Adipose tissue (tissue), 3 donors: ENCODE measurements around the gene HCST. TPM values are rescaled to one million over a fixed set of nuclear protein-coding genes. Genes with fewer than 3 reads are reported as not detected.
"Not testable (repeated sequence)": the region's sequence is repeated elsewhere in the genome, so short reads cannot be mapped to it uniquely, and the experiment has no call there.

Source experiments
- H3K27ac ChIP-seq: one replicate; pipeline ENCODE4 v1.5.1; 2013; ENCODE audit warnings: low read depth, low read length
- WGBS, 3 donors: extraction: QIAGEN DNeasy Blood & Tissue Kit; methylation state at CpG; one replicate each; pipeline ENCODE4 v1.1.7; 2013; 5-methylcytosine and 5-hydroxymethylcytosine counted together
- polyA plus RNA-seq, 3 donors: library from polyadenylated mRNA; stranded (reverse); fragments of 200-250 nt; gene quantifications; one replicate each; pipeline ENCODE4 v1.2.3, GENCODE V29; 2013
- donor health status: healthy with polysubstance abuse.
- donor health status: Bipolar disorder and iron deficiency.
- donor health status: healthy.

The HCST gene
- polyA plus RNA-seq, 3 donors: 4.1 to 21.1 (median 6.6) TPM

DNA sequence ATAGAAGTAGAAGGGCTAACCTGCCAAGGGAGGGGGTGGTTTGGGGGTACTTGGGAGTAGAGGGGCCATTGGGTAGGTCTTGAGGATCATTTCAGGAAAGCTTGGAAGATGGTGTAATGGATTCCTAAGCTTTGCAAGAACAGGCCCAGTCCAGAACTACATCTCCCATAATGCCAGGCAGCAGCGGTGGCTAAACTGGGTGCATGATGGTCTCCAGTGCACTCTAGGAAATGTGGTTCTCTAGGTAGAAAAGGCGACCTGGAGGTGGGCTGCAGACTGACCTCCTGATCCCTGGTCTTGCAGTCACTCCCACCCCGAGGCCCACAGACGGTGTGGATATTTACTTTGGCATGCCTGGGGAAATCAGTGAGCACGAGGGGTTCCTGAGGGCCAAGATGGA, 30.1 kb upstream of the HCST start:
- WGBS, 3 donors: 87 to 89% (median 87%) methylated on average over 5 of the region's 5 CpGs

GRCh38 chr19:35874392-35874930, 27.9 kb upstream of the HCST start:
- H3K27ac ChIP-seq: no peak overlapping the region
- WGBS, 3 donors: 94 to 95% (median 95%) methylated on average over 27 to 32 of the region's 32 CpGs

More for the DNA sequence above, 30.1 kb upstream of the HCST start:
- H3K27ac ChIP-seq: no peak overlapping the region

GRCh38 chr19:35879068-35879467, 23.3 kb upstream of the HCST start:
- H3K27ac ChIP-seq: no peak overlapping the region
- 55 to 63% (median 63%) methylated on average over 22 to 23 of the region's 23 CpGs for WGBS, 3 donors

DNA sequence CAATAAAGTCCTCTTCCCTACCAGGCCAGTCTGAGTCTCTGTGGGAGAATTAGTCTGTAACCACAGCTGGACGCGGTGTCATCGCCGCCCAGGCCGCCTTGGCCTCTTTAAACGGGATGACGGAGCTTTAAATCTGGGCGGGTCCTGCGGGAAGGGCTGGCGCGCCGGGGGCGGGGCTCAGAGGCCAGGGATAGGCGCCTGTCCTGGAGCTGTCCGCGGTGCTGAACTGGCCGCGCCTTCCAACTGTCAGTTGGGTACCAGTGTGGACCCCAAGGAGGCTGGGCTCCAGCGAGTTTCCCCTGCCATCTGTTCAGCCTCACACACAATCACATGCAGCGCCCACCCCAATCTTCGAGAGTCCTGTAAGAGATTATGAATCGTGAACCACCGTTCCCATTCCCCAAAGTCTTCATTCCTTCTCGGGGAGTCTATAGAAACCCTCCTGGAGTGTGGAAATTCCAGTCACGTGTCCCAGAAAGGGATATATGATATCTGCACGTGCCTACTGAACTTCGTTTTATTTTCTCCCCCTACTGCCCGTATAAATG, 22.5 kb upstream of the HCST start:
- no peak overlapping the region for H3K27ac ChIP-seq
- WGBS, 3 donors: 3% methylated on average over 28 of the region's 28 CpGs

GRCh38 chr19:35882114-35882832, 20.1 kb upstream of the HCST start:
- WGBS, 3 donors: 22 to 30% (median 23%) methylated on average over 8 of the region's 8 CpGs

DNA sequence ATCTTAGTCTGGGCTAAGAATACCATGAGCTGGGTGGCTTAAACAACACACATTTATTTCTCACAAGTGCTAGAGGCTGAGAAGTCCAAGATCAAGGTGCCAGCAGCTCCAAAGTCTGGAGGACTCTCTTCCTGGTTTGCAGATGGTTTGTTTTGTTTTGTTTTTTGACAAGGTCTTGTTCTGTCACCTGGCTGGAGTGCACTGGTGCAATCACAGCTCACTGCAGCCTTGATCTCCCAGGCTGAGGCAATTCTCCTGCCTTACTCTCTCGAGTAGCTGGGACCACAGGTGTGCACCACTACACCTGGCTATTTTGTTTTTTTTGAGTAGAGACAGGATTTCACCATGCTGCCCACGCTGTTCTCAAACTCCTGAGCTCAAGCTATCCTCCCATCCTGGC, 18.4 kb upstream of the HCST start:
- WGBS, 3 donors: 46 to 70% (median 67%) methylated on average over 2 of the region's 2 CpGs

More at GRCh38 chr19:35882114-35882832, 20.1 kb upstream of the HCST start:
- H3K27ac ChIP-seq: no peak overlapping the region

DNA sequence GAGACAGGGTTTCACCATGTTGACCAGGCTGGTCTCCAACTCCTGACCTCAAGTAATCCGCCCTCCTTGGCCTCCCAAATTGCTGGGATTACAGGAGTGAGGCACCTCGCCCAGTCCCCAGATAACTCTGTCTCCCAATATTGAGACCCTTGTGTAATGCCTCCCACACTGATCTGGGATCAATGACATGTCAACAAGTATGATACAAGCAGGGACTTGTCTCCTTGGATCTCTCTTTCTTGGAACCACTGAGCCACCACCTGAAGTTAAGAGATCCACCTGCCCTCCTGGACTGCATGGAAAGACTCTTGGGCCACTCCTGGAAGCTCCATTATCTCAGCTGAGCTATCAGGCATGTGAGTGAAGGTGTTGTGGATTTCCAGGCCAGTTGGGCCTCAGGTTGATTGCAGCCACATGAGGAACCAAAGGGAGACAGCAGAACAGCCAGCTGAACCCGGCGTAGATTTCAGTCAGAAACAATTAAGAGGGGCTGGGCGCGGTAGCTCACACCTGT, 17.0 kb upstream of the HCST start:
- H3K27ac ChIP-seq: no peak overlapping the region
- 88 to 95% (median 94%) methylated on average over 6 of the region's 6 CpGs for WGBS, 3 donors

More for the DNA sequence above, 18.4 kb upstream of the HCST start:
- H3K27ac ChIP-seq: no peak overlapping the region

DNA sequence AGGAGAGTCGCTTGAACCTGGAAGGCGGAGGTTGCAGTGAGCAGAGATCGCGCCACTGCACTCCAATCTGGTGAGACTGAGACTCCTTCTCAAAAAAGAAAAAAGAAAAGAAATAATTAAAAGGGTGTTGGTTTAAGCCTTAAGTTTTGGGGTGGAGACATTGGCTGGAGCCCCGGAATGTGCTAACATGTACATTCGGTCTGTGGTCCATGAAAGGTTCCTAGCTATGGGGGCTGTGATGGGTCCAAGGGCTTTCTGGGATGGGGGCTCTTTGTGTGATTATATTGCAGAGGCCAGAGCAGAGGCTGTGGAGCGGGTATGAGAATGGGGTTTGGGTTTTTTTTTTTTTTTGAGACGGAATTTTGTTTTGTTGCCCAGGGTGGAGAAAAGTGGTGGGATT, 16.4 kb upstream of the HCST start:
- H3K27ac ChIP-seq: no peak overlapping the region
- 92 to 96% (median 94%) methylated on average over 7 to 8 of the region's 8 CpGs for WGBS, 3 donors

GRCh38 chr19:35887197-35887596, 15.1 kb upstream of the HCST start:
- WGBS, 3 donors: 87 to 95% (median 91%) methylated on average over 5 of the region's 5 CpGs
- no peak overlapping the region for H3K27ac ChIP-seq

DNA sequence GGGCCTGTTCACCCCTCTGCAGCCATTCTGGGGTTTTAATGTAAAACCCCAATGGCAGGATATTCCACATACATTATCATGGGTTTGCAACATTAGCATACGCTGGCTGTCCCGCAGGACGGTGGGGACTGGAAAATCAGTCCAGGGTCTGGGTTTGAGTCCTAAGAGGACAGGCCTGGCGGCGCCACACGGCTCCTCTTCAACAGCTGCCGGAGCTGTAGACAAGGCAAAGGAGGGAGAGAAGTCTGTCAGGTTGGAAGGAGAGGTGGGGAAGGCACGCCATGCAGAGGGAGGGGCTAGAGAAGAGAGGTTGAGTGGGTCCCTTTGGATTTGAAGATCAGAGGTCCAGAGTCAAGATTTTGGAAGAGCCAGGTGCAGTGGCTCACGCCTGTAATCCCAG, 13.9 kb upstream of the HCST start:
- WGBS, 3 donors: 93 to 95% (median 93%) methylated on average over 9 of the region's 9 CpGs
- no peak overlapping the region for H3K27ac ChIP-seq

- 91 to 95% (median 94%) methylated on average over 18 of the region's 18 CpGs for WGBS, 3 donors
- H3K27ac ChIP-seq: no peak overlapping the region
Measured at GRCh38 chr19:35889370-35890112, 12.8 kb upstream of the HCST start.

- WGBS, 3 donors: 88 to 95% (median 94%) methylated on average over 13 of the region's 13 CpGs
Measured at GRCh38 chr19:35890113-35890650, 12.1 kb upstream of the HCST start.

DNA sequence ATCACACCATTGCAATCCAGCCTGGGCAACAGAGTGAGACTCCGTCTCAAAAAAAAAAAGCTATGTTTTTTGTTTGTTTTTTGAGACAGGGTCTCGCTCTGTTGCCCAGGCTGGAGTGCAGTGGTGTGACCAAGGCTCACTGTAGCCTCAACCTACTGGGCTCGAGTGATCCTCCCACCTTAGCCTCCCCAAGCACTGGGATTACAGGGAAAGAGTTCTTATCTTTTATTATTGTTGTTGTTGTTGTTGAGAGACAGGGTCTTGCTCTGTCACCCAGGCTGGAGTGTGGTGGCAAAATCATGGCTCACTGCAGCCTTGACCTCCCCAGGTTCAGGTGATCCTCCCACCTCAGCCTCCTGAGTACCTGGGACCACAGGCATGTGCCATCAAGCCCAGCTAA, 10.5 kb upstream of the HCST start:
- WGBS, 3 donors: 96 to 98% (median 97%) methylated on average over 3 of the region's 3 CpGs

More at GRCh38 chr19:35890113-35890650, 12.1 kb upstream of the HCST start:
- no peak overlapping the region for H3K27ac ChIP-seq

DNA sequence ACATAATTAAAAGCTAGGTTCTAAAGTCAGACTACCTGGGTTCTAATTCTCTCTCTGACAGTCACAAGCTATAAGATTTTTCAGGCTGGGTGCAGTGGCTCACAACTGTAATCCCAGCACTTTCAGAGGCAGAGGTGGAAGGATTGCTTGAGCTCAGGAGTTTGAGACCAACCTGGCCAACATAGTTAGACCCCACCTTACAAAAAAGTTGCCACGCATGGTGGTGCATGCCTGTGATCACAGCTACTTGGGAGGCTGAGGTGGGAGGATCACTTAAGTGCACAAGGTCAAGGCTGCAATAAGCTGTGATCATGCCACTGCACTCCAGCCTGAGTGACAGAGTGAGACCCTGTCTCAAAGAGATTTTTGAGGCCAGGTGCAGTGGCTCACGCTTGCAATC, 8.0 kb upstream of the HCST start:
- WGBS, 3 donors: 97 to 100% (median 99%) methylated on average over 2 of the region's 2 CpGs
- H3K27ac ChIP-seq: no peak overlapping the region

More for the DNA sequence above, 10.5 kb upstream of the HCST start:
- not testable (repeated sequence) for H3K27ac ChIP-seq

DNA sequence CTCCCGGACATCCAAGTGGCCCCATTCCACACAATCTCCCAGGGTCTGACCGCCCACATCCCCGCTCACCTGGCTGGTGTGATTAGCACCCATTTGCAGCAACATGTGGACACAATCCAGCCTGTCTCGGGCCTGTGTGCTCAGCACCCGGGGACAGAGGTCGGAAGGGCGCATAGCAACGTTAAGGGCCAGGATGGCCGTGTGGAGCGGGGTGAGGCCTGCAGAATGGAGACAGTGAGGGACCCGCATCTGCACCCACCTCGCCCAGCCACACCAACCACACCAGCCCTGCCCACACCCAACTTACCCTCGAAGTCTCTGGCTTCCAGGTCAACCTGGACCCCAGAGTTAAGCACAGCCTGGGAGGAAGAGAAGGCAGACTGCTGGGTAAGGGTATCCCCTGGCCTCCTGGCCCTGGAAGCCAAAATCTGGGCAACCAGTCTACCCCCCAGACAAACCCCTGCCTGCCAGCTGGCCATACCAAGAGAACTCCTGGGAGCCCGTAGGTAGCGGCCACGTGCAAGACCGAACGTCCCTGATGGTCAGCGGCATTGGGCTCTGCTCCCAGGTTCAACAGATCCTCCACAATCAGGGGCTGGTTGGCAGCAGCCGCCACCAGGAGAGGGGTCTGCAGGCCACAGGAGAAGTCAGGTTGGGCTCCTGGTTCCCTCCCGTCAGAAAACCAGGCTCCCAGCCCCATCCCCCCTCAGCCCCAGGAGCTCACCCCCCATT, 6.3 kb upstream of the HCST start:
- WGBS, 3 donors: 88 to 91% (median 88%) methylated on average over 21 of the region's 21 CpGs
- H3K27ac ChIP-seq: no peak overlapping the region

DNA sequence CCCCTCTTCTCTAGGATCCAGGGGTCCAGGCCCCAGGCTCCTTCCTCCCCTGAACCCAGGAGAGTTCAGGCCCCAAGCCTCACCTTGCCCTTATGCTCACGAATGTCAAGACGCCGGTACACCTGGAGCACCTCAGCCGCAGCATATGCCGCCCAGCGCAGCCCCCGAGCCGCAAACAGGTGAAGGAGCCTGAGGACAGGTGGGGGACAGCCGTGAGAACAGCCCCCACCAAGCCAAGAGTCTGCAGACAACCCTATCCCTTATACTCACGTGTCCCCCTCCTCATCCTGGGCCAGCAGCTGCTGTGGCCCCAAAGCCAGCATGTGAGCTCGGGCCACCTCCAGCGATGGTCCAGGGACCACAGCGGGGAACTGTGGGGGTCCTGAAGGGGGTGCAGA, 5.7 kb upstream of the HCST start:
- no peak overlapping the region for H3K27ac ChIP-seq
- 94 to 96% (median 94%) methylated on average over 13 of the region's 13 CpGs for WGBS, 3 donors

DNA sequence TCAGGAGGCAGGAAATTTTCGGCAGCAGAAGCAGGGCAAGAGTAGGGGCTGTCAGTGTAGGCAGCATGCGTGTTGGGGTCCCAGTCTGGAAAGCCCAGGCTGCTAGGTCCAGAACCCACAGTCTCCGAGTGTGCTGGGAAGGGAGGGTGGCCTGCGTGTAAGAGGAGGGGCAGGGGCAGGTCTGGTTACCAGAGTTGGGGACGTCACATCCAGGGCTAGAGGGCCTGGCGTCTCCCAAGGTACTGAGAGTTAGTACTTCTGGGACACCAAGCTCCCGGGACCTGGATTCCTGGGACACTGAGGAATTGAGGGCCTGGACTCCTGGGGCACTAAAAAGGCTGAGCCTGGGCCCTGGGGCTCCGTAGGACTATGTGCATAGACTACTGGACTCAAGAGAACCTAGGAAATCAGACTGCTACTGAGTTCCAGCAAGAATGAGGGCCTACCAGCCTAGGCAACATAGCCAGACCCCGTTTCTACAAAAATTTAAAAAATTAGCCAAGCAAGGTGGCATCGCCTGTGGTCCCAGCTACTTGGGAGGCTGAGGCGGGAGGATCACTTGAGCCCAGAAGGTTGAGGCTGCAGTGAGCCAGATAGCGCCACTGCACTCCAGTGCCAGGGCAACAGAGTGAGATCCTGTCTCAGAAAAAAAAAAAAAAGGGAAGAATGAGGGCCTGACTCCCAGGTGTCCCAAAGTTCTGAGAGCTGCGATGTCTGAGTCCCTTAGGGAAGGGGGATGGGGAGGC, 4.5 kb upstream of the HCST start:
- no peak overlapping the region for H3K27ac ChIP-seq

DNA sequence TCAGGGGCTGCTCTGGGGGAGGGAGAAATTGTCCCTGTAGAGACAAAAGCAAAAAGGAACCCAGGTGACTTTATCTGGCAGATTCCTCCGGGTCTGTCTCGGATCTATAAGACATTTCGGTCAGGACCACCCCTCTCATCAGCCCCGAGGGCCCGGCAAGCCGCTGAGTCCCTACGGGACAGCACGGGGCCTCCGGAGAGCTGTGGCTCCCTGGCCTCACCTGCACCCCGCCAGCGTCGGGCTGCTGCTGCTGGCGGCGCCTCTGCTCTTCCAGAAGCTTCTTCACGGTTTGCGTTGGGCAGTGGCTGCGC, 3.9 kb upstream of the HCST start:
- WGBS, 3 donors: 8 to 11% (median 10%) methylated on average over 17 of the region's 17 CpGs
- no peak overlapping the region for H3K27ac ChIP-seq

More for the DNA sequence above, 4.5 kb upstream of the HCST start:
- WGBS, 3 donors: 90 to 93% (median 91%) methylated on average over 13 of the region's 13 CpGs
